GM21367 (cell line): Measurements from ENCODE around the gene ARHGAP42.

Source experiments
- ATAC-seq: cut with Tn5 transposase; IDR thresholded peaks from one replicate; pipeline ENCODE4 v1.9.1; 2021; ENCODE audit not compliant: unreplicated experiment

ARHGAP42 gene

GRCh38 chr11:100793525-100793924 lies 106.4 kb downstream of the ARHGAP42 start:
- ATAC-seq: no peak

- no peak for ATAC-seq
Measured at GRCh38 chr11:100794446-100794845, 107.4 kb downstream of the ARHGAP42 start.

- ATAC-seq: no peak
Measured at GRCh38 chr11:100799445-100799844, 112.4 kb downstream of the ARHGAP42 start.

GRCh38 chr11:100800202-100800601 lies 113.1 kb downstream of the ARHGAP42 start:
- no peak for ATAC-seq

GRCh38 chr11:100801225-100801999 lies 114.3 kb downstream of the ARHGAP42 start:
- no peak for ATAC-seq

GRCh38 chr11:100805506-100806199 lies 118.6 kb downstream of the ARHGAP42 start:
- ATAC-seq: no peak

- ATAC-seq: no peak
Measured at GRCh38 chr11:100806296-100806695, 119.2 kb downstream of the ARHGAP42 start.

- no peak for ATAC-seq
Measured at GRCh38 chr11:100808904-100809491, 121.9 kb downstream of the ARHGAP42 start.

- ATAC-seq: no peak
Measured at GRCh38 chr11:100810146-100810545, 123.1 kb downstream of the ARHGAP42 start.

GRCh38 chr11:100810666-100811065 lies 123.6 kb downstream of the ARHGAP42 start:
- ATAC-seq: no peak

GRCh38 chr11:100812517-100812916 lies 125.4 kb downstream of the ARHGAP42 start:
- no peak for ATAC-seq

GRCh38 chr11:100815787-100816330 lies 128.8 kb downstream of the ARHGAP42 start:
- ATAC-seq: no peak

- no peak for ATAC-seq
Measured at GRCh38 chr11:100816823-100817222, 129.7 kb downstream of the ARHGAP42 start.

GRCh38 chr11:100817620-100818019 lies 130.5 kb downstream of the ARHGAP42 start:
- ATAC-seq: no peak

GRCh38 chr11:100820621-100821020 lies 133.5 kb downstream of the ARHGAP42 start:
- ATAC-seq: no peak

GRCh38 chr11:100821198-100821597 lies 134.1 kb downstream of the ARHGAP42 start:
- ATAC-seq: no peak

- no peak for ATAC-seq
Measured at GRCh38 chr11:100823360-100823759, 136.3 kb downstream of the ARHGAP42 start.

GRCh38 chr11:100824041-100824809 lies 137.1 kb downstream of the ARHGAP42 start:
- no peak for ATAC-seq

GRCh38 chr11:100825626-100826025 lies 138.5 kb downstream of the ARHGAP42 start:
- ATAC-seq: no peak

- ATAC-seq: peak; percentile 81
Measured at GRCh38 chr11:100827934-100828661, 141.0 kb downstream of the ARHGAP42 start.
